KMS-11 (cell line): ENCODE results near the gene FBXO10.

ENCODE experiments used
- H2AFZ ChIP-seq: fragments of 200-600 bp; sonication (generic); 2 replicates; pipeline ENCODE4 v1.6.1; 2016; ENCODE audit warnings: antibody characterized with exemption, mixed run types, low read depth
- H3K27ac ChIP-seq: fragments of 200-600 bp; sonication (generic); 2 replicates; pipeline ENCODE4 v1.6.1; 2016; ENCODE audit warnings: mild to moderate bottlenecking, mixed run types
- H3K27me3 ChIP-seq: fragments of 200-600 bp; sonication (generic); 2 replicates; pipeline ENCODE4 v1.6.1; 2017; ENCODE audit warnings: mild to moderate bottlenecking, low read depth, mixed run types, moderate library complexity; ENCODE audit not compliant: insufficient read depth
- H3K36me3 ChIP-seq: fragments of 200-600 bp; sonication (generic); 2 replicates; pipeline ENCODE4 v1.6.1; 2017; ENCODE audit warnings: mild to moderate bottlenecking, mixed run types; ENCODE audit not compliant: insufficient read depth
- H3K4me1 ChIP-seq: fragments of 200-600 bp; sonication (generic); 2 replicates; pipeline ENCODE4 v1.6.1; 2016; ENCODE audit warnings: mild to moderate bottlenecking, low read depth, mixed run types; ENCODE audit not compliant: poor library complexity, severe bottlenecking
- H3K4me2 ChIP-seq: fragments of 200-600 bp; sonication (generic); 2 replicates; pipeline ENCODE4 v1.7.0; 2016; ENCODE audit warnings: mild to moderate bottlenecking, mixed run types
- H3K4me3 ChIP-seq: fragments of 200-600 bp; sonication (generic); IDR thresholded peaks from 2 replicates; pipeline ENCODE4 v1.6.1; 2017; ENCODE audit warnings: low read depth, low read length, mixed read lengths; ENCODE audit not compliant: insufficient read depth
- H3K79me2 ChIP-seq: fragments of 200-600 bp; sonication (generic); 2 replicates; pipeline ENCODE4 v1.6.1; 2016; ENCODE audit warnings: low read depth, mixed run types; ENCODE audit not compliant: insufficient read depth
- H3K9ac ChIP-seq: fragments of 200-600 bp; sonication (generic); 2 replicates; pipeline ENCODE4 v1.6.1; 2016; ENCODE audit warnings: mild to moderate bottlenecking, mixed run types
- H4K20me1 ChIP-seq: fragments of 200-600 bp; sonication (generic); 2 replicates; pipeline ENCODE4 v1.6.1; 2016; ENCODE audit warnings: mild to moderate bottlenecking, mixed run types; ENCODE audit not compliant: insufficient read depth
- CTCF ChIP-seq: fragments of 200-600 bp; sonication (generic); conservative IDR thresholded peaks from 2 replicates; pipeline ENCODE4 v1.6.1; 2017; ENCODE audit warnings: low read depth, mild to moderate bottlenecking, antibody characterized with exemption, low read length, moderate library complexity, mixed read lengths

The FBXO10 gene

DNA sequence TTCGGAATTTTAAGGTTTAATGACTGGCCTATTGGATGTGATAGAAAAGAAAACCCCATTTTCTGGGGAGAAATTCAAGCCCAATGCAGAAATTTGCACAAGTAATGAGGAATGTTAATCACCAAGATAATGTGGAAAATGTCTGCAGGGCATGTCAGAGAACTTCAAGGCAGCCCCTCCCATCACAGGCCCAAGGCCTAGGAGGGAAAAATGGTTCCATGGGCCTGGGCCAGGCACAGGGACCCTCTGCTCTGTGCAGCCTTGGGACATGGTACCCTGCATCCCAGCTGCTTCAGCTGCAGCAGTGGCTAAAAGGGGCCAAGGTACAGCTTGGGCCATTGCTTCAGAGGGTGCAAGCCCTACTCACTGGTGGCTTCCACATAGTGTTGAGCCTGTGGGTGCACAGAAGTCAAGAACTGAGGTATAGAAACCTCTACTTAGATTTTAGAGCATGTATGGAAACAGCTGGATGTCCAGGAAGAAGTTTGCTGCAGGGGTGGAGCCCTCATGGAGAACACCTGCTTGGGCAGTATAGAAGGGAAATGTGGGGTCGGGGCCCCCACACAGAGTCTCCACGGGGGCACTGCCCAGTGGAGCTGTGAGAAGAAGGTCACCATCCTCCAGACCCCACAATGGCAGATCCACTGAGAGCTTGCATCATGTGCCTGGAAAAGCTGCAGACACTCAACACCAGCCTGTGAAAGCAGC is 12.2 kb downstream of the FBXO10 start:
- H3K36me3 ChIP-seq, result no peaks in the 10 kb centered on the region
- H3K4me3 ChIP-seq, result no peak overlapping the region
- H3K79me2 ChIP-seq, result no peaks in the 10 kb centered on the region
- no peak overlapping the region for H2AFZ ChIP-seq
- no peak for TF ChIP-seq CTCF
- H3K27me3 ChIP-seq, result no peaks in the 10 kb centered on the region
- H4K20me1 ChIP-seq, result no peaks in the 10 kb centered on the region
- H3K9ac ChIP-seq, result no peak overlapping the region
- no peak overlapping the region for H3K4me2 ChIP-seq
- H3K4me1 ChIP-seq, result no peaks in the 10 kb centered on the region
- H3K27ac ChIP-seq, result no peak overlapping the region

DNA sequence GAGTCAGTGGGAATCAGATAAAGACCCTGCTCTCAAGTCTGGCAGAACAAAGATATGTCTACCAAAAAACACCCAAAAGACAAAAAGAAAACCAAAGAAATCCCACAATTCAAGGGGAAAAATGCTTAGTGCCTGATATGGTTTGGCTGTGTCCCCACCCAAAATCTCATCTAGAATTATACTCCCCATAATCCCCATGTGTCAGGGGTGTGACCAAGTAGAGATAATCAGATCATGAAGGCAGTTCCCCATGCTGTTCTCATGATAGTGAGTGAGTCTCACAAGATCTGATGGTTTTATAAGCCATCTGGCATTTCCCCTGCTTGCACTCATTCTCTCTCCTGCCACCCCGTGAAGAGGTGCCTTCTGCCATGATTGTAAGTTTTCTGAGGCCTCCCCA is 13.4 kb downstream of the FBXO10 start:
- H3K27me3 ChIP-seq, result no peaks in the 10 kb centered on the region
- H2AFZ ChIP-seq, result no peak overlapping the region
- no peaks in the 10 kb centered on the region for H3K79me2 ChIP-seq
- H4K20me1 ChIP-seq, result no peaks in the 10 kb centered on the region
- no peak overlapping the region for H3K9ac ChIP-seq
- H3K27ac ChIP-seq, result no peak overlapping the region
- no peaks in the 10 kb centered on the region for H3K4me1 ChIP-seq
- no peaks in the 10 kb centered on the region for H3K36me3 ChIP-seq
- no peak for TF ChIP-seq CTCF
- no peak overlapping the region for H3K4me2 ChIP-seq
- no peak overlapping the region for H3K4me3 ChIP-seq

- H3K9ac ChIP-seq, result no peak overlapping the region
- no peaks in the 10 kb centered on the region for H3K79me2 ChIP-seq
- no peaks in the 10 kb centered on the region for H3K27me3 ChIP-seq
- no peak overlapping the region for H3K4me2 ChIP-seq
- no peak overlapping the region for H2AFZ ChIP-seq
- H3K4me1 ChIP-seq, result no peaks in the 10 kb centered on the region
- no peak overlapping the region for H3K27ac ChIP-seq
- no peaks in the 10 kb centered on the region for H4K20me1 ChIP-seq
- H3K4me3 ChIP-seq, result no peak overlapping the region
- no peaks in the 10 kb centered on the region for H3K36me3 ChIP-seq
- TF ChIP-seq CTCF, result no peak
These were observed 14.5 kb downstream of the FBXO10 start for GRCh38 chr9:37561682-37562081.

DNA sequence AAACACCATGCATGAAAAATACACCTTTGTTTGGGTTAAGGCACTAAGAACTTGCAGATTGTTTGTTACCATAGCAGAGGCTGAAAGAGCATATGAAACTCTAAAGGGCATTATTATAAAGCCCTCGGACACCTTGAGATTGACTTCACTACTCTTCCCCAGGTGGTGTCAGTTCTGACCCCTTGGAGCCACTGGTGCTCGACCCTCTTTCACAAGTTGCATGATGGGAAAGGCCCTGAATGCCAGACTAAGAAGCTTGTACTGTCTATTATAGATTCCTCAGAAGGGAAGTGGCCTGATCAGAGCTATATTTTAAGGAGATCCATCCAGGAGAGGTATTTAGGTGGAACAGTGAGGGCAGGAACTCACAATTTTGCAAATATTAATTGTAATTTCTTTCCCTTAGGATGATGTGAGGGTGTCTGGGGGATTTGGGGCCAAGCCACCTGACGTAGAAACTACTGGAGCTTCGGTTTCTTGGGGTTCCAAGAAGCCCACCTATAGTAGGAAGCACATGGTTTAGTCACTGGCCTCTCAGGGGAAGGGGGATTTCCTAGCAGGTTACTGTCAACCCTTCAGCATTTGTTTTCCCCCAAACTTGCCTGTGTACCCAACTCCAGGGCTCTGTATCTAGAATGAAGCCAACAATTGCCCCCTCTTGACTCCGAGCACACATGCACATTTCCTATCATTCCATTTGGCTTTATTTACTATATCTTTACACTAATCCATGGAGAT is 16.2 kb downstream of the FBXO10 start:
- no peak overlapping the region for H3K9ac ChIP-seq
- no peak overlapping the region for H3K27ac ChIP-seq
- H3K27me3 ChIP-seq, result no peaks in the 10 kb centered on the region
- no peaks in the 10 kb centered on the region for H3K4me1 ChIP-seq
- no peaks in the 10 kb centered on the region for H3K36me3 ChIP-seq
- no peak overlapping the region for H3K4me3 ChIP-seq
- no peaks in the 10 kb centered on the region for H4K20me1 ChIP-seq
- H2AFZ ChIP-seq, result no peak overlapping the region
- no peak for TF ChIP-seq CTCF
- H3K4me2 ChIP-seq, result no peak overlapping the region
- H3K79me2 ChIP-seq, result no peaks in the 10 kb centered on the region
